Fibroblast of lung (primary cell): Measurements from ENCODE around the gene WDR64. TPM values are rescaled to one million over a fixed set of nuclear protein-coding genes. Genes with fewer than 3 reads are reported as not detected.

ENCODE experiments used
- DNase-seq, 2 donors: peaks; one replicate each; pipeline versions ENCODE4 v3.0.0 to v3.0.0-alpha.2; 2010; ENCODE audit warnings: low read depth in 2 of 2
- H2AFZ ChIP-seq: 2 replicates; pipeline ENCODE4 v1.5.1; 2012; ENCODE audit warnings: low read length, control low read depth, inconsistent platforms
- H3K27ac ChIP-seq: 2 replicates; pipeline ENCODE4 v1.5.1; 2011; ENCODE audit warnings: low read length, control low read depth; ENCODE audit not compliant: insufficient read depth
- H3K27me3 ChIP-seq: 2 replicates; pipeline ENCODE4 v1.5.1; 2011; ENCODE audit warnings: mild to moderate bottlenecking, low read length; ENCODE audit not compliant: control insufficient read depth, insufficient read depth
- H3K36me3 ChIP-seq: 2 replicates; pipeline ENCODE4 v1.5.1; 2011; ENCODE audit warnings: low read length; ENCODE audit not compliant: control insufficient read depth, insufficient read depth
- H3K4me1 ChIP-seq: 2 replicates; pipeline ENCODE4 v1.5.1; 2011; ENCODE audit warnings: low read length; ENCODE audit not compliant: control insufficient read depth, insufficient read depth; ENCODE audit errors: extremely low read depth
- H3K4me2 ChIP-seq: 2 replicates; pipeline ENCODE4 v1.5.1; 2011; ENCODE audit warnings: low read length, control low read depth; ENCODE audit not compliant: insufficient read depth; ENCODE audit errors: extremely low read depth
- H3K4me3 ChIP-seq, 4 experiments: fragments of 200-600 bp in 1 of 4; sonication (generic) in 1 of 4; replicated peaks in 1 of 4; 2 replicates each; pipeline ENCODE4 v1.5.1; 2011 to 2016; ENCODE audit warnings: low read length in 4 of 4, low read depth in 3 of 4, mild to moderate bottlenecking in 3 of 4, control low read depth in 2 of 4, inconsistent platforms in 1 of 4, mixed read lengths in 1 of 4; ENCODE audit not compliant: insufficient read depth in 1 of 4; ENCODE audit errors: control extremely low read depth in 1 of 4
- H3K79me2 ChIP-seq: 2 replicates; pipeline ENCODE4 v1.5.1; 2012; ENCODE audit warnings: mild to moderate bottlenecking, low read length, inconsistent platforms; ENCODE audit not compliant: control insufficient read depth, insufficient read depth
- H3K9ac ChIP-seq: 2 replicates; pipeline ENCODE4 v1.5.1; 2011; ENCODE audit warnings: mild to moderate bottlenecking, low read length, control low read depth; ENCODE audit not compliant: insufficient read depth
- H3K9me3 ChIP-seq: 2 replicates; pipeline ENCODE4 v1.5.1; 2012; ENCODE audit warnings: low read depth, low read length; ENCODE audit not compliant: control insufficient read depth, insufficient read depth
- H4K20me1 ChIP-seq: 2 replicates; pipeline ENCODE4 v1.5.1; 2011; ENCODE audit warnings: low read length; ENCODE audit not compliant: control insufficient read depth, insufficient read depth; ENCODE audit errors: extremely low read depth
- EZH2 ChIP-seq: IDR thresholded peaks from 2 replicates; pipeline ENCODE4 v1.5.1; 2012; ENCODE audit warnings: low read length, control low read depth, mild to moderate bottlenecking; ENCODE audit errors: missing control alignments
- polyA plus RNA-seq, 2 donors: library from polyadenylated mRNA; depleted of rRNA in 1 of 2; stranded (reverse) in 1 of 2; unstranded in 1 of 2; fragments of >200 nt; gene quantifications; 2 replicates each; pipeline ENCODE4 v1.2.1, GENCODE V29; 2011 to 2012; ENCODE audit warnings: missing spikeins in 1 of 2
- total RNA-seq: library from RNA; depleted of rRNA; stranded (reverse); fragments of >200 nt; gene quantifications from 2 replicates; pipeline ENCODE4 v1.2.1, GENCODE V29; 2014
- TF ChIP-seq, protein P1 (sequence below), 2 donors: IDR thresholded peaks in 1 of 2; conservative IDR thresholded peaks in 1 of 2; 1 replicate in 1 of 2; 2 replicates in 1 of 2; pipeline ENCODE4 v1.5.1; 2011 to 2012; ENCODE audit warnings: low read length in 2 of 2, control low read depth in 1 of 2, inconsistent platforms in 1 of 2, low read depth in 1 of 2, mild to moderate bottlenecking in 1 of 2

Gene WDR64
- total and polyA plus RNA-seq, 2 donors (not counting 1 experiment from before 2014, with no cell fraction given): not detected

DNA sequence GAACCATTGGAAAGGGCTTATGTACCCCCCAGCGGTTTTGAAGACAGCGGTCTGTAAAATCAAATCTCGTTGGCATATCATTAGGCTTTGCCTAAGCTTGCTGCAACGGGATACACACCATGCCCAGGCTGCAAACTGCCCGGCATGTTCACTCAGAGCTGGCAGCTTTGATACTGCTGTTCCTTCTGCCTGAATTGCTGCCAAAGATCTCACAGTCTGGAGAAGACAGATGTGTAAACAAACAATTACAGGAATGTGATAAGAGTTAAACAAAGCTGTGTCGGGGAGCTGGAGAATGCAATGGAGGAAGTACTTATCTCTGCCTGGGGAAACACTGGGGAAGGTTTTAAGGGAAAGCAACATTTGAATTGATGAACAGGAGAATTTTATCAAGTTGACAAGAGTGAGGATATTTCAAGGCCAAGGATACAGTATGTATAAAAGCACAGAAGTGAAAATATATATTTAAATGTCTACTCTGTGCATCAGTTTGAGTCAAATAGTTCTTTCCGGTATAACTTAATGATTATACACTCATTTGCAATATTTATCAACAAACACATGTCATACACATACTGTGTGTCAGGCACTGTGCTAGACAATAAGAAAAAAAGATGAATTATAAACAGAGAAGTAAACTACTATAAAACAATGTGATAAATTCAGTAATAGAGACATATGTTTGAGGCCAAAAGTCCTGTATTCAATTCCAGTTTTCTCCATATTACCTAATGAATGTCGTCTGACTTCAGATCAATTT, 41.8 kb upstream of the WDR64 start:
- Histone ChIP-seq H2AFZ (no peak overlapping the region), H3K79me2 (no peaks in the 10 kb centered on the region), H3K4me2 (peak overlapping the region; percentile 40), H4K20me1 (no peaks in the 10 kb centered on the region), H3K4me3 (no peak overlapping the region), H3K36me3 (no peaks in the 10 kb centered on the region), H3K9ac (no peak overlapping the region), H3K27ac (no peak overlapping the region), H3K27me3 (no peaks in the 10 kb centered on the region), H3K9me3 (no peaks in the 10 kb centered on the region), H3K4me1 (peaks cover 11% of the 10 kb centered on the region)
- TF ChIP-seq, protein P1, sequence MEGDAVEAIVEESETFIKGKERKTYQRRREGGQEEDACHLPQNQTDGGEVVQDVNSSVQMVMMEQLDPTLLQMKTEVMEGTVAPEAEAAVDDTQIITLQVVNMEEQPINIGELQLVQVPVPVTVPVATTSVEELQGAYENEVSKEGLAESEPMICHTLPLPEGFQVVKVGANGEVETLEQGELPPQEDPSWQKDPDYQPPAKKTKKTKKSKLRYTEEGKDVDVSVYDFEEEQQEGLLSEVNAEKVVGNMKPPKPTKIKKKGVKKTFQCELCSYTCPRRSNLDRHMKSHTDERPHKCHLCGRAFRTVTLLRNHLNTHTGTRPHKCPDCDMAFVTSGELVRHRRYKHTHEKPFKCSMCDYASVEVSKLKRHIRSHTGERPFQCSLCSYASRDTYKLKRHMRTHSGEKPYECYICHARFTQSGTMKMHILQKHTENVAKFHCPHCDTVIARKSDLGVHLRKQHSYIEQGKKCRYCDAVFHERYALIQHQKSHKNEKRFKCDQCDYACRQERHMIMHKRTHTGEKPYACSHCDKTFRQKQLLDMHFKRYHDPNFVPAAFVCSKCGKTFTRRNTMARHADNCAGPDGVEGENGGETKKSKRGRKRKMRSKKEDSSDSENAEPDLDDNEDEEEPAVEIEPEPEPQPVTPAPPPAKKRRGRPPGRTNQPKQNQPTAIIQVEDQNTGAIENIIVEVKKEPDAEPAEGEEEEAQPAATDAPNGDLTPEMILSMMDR (conservative IDR thresholded peaks at IDR 0.05 in 1 of 2, IDR thresholded peaks at IDR 0.05 in 1 of 2; ENCODE audit: low read depth in 1 of 2, low read length in 2 of 2): no peak
- no peak for TF ChIP-seq EZH2
- peak; percentile 30 to 58 for DNase-seq

DNA sequence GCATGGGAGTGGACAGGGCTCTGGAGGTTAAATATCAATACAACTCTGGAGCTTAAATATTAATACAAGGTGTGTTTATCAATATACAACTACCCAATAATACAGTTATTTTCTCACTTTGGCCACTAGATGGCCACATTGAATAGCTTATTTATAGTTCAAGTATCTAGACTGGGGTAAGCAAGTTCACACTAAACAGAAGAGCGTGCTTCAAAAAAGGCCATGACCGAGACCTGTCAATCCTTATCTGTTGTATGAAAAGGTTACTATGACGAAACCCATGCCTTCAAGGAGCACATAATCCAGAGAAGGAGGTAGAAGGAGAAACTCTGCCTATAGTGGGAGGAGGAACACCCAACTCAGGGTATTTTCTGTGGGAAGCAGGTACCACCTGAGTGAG, 41.0 kb upstream of the WDR64 start:
- H3K4me3 ChIP-seq: no peak overlapping the region
- peaks cover 11% of the 10 kb centered on the region for H3K4me1 ChIP-seq
- no peak overlapping the region for H3K27ac ChIP-seq
- H2AFZ ChIP-seq: no peak overlapping the region
- H3K9ac ChIP-seq: no peak overlapping the region
- DNase-seq: peak; percentile 61 to 82
- H3K27me3 ChIP-seq: no peaks in the 10 kb centered on the region
- no peak overlapping the region for H3K4me2 ChIP-seq
- H3K36me3 ChIP-seq: no peaks in the 10 kb centered on the region
- TF ChIP-seq, protein P1 (conservative IDR thresholded peaks at IDR 0.05 in 1 of 2, IDR thresholded peaks at IDR 0.05 in 1 of 2; ENCODE audit: low read depth in 1 of 2, low read length in 2 of 2): peak; percentile 49 to 50
- no peak for TF ChIP-seq EZH2
- H4K20me1 ChIP-seq: no peaks in the 10 kb centered on the region
- no peaks in the 10 kb centered on the region for H3K9me3 ChIP-seq
- H3K79me2 ChIP-seq: no peaks in the 10 kb centered on the region

DNA sequence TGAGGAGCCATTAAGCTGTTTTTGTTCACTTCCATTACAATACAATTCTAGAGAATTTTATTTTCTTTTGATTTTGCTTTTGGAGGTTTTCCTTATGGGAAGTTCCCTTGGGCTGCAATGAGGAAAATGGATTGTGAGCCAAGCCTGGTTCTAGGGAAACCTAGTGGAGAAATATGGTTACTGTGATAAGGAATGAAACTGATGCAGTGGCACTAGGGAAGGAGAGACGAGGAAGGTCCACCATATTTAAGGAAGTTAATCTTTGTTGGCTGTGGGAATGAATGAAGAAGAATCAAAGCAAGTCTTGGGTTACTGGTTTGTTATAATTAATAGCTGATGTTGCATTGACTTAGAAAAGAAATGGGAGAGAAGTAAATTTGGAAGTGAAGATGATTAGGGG, 40.3 kb upstream of the WDR64 start:
- no peaks in the 10 kb centered on the region for H4K20me1 ChIP-seq
- no peaks in the 10 kb centered on the region for H3K27me3 ChIP-seq
- H3K4me2 ChIP-seq: no peak overlapping the region
- H3K9me3 ChIP-seq: no peaks in the 10 kb centered on the region
- no peak overlapping the region for H3K9ac ChIP-seq
- H3K27ac ChIP-seq: peak overlapping the region; percentile 65
- no peak overlapping the region for H2AFZ ChIP-seq
- no peak for DNase-seq
- peaks cover 11% of the 10 kb centered on the region for H3K4me1 ChIP-seq
- no peak overlapping the region for H3K4me3 ChIP-seq
- TF ChIP-seq, protein P1 (conservative IDR thresholded peaks at IDR 0.05 in 1 of 2, IDR thresholded peaks at IDR 0.05 in 1 of 2; ENCODE audit: low read depth in 1 of 2, low read length in 2 of 2): no peak
- TF ChIP-seq EZH2: no peak
- no peaks in the 10 kb centered on the region for H3K36me3 ChIP-seq
- H3K79me2 ChIP-seq: no peaks in the 10 kb centered on the region
